SK-N-SH (cell line): ENCODE measurements around the gene FBLIM1. TPM values are rescaled to one million over a fixed set of nuclear protein-coding genes. Genes with fewer than 3 reads are reported as not detected.

ENCODE experiments used
- CTCF ChIA-PET: fragments of 300-600, 350-600 bp; formaldehyde crosslinking; extraction: SDS; loops from one replicate; lab custom pipeline; 2021; lab: Yijun Ruan, JAX
- POLR2A ChIA-PET: fragments of 350-600 bp; sonication (Branson Sonifier 250); formaldehyde crosslinking; extraction: SDS; loops from one replicate; lab custom pipeline; 2020; ENCODE audit warnings: antibody characterized with exemption, inconsistent platforms; lab: Yijun Ruan, JAX
- DNase-seq: peaks from one replicate; pipeline ENCODE4 v3.0.0; 2012
- H2AFZ ChIP-seq: fragments of 200-600 bp; sonication (generic); 2 replicates; pipeline ENCODE4 v1.8.1; 2016; ENCODE audit warnings: antibody characterized with exemption, mild to moderate bottlenecking, low read depth
- H3F3A ChIP-seq: fragments of 200-600 bp; sonication (generic); replicated peaks from 2 replicates; pipeline ENCODE3; 2016; ENCODE audit warnings: antibody characterized with exemption, mild to moderate bottlenecking; ENCODE audit not compliant: insufficient read depth
- H3K27ac ChIP-seq, 2 experiments: fragments of 200-500 bp in 1 of 2; fragments of 200-600 bp in 1 of 2; sonication (Bioruptor generic) in 1 of 2; sonication (generic), shearing (Covaris generic) in 1 of 2; 2 replicates each; pipeline versions ENCODE4 v1.5.1 to v1.6.1; 2014 to 2016; ENCODE audit warnings: low read depth in 2 of 2, inconsistent platforms in 1 of 2, low read length in 1 of 2, mild to moderate bottlenecking in 1 of 2, mixed read lengths in 1 of 2
- H3K27me3 ChIP-seq: fragments of 200-600 bp; sonication (generic), shearing (Covaris generic); 2 replicates; pipeline ENCODE4 v1.6.1; 2016; ENCODE audit warnings: mixed run types; ENCODE audit not compliant: insufficient read depth
- H3K36me3 ChIP-seq, 2 experiments: fragments of 200-500 bp in 1 of 2; fragments of 200-600 bp in 1 of 2; sonication (Bioruptor generic) in 1 of 2; sonication (generic) in 1 of 2; replicated peaks in 1 of 2; 2 replicates each; pipeline versions ENCODE3 to v1.5.1; 2014 to 2016; ENCODE audit warnings: low read length in 1 of 2, mild to moderate bottlenecking in 1 of 2; ENCODE audit not compliant: insufficient read depth in 2 of 2, control insufficient read depth in 1 of 2
- H3K4me1 ChIP-seq, 2 experiments: fragments of 200-500 bp in 1 of 2; fragments of 200-600 bp in 1 of 2; sonication (Bioruptor generic) in 1 of 2; sonication (generic), shearing (Covaris generic) in 1 of 2; 2 replicates each; pipeline versions ENCODE4 v1.5.1 to v1.6.1; 2014 to 2016; ENCODE audit warnings: low read depth in 1 of 2, low read length in 1 of 2, mixed run types in 1 of 2; ENCODE audit not compliant: insufficient read depth in 2 of 2, control insufficient read depth in 1 of 2
- H3K4me2 ChIP-seq: fragments of 200-600 bp; sonication (generic), shearing (Covaris generic); 2 replicates; pipeline ENCODE4 v1.6.1; 2017; ENCODE audit warnings: mixed run types
- H3K4me3 ChIP-seq, 2 experiments: fragments of 200-500 bp in 1 of 2; fragments of 200-600 bp in 1 of 2; sonication (Bioruptor generic) in 1 of 2; sonication (generic), shearing (Covaris generic) in 1 of 2; 2 replicates each; pipeline versions ENCODE4 v1.5.1 to v1.8.1; 2014 to 2016; ENCODE audit warnings: low read depth in 2 of 2, inconsistent platforms in 1 of 2, low read length in 1 of 2, mild to moderate bottlenecking in 1 of 2, mixed read lengths in 1 of 2, moderate library complexity in 1 of 2
- H3K79me2 ChIP-seq: fragments of 200-600 bp; sonication (generic); 2 replicates; pipeline ENCODE4 v1.8.1; 2017; ENCODE audit warnings: mild to moderate bottlenecking; ENCODE audit not compliant: insufficient read depth
- H3K9ac ChIP-seq: fragments of 200-600 bp; sonication (generic); 2 replicates; pipeline ENCODE4 v1.6.1; 2017; ENCODE audit warnings: mixed run types
- H3K9me2 ChIP-seq: fragments of 200-600 bp; sonication (generic); 2 replicates; pipeline ENCODE4 v1.6.1; 2017; ENCODE audit warnings: mixed run types
- H3K9me3 ChIP-seq: fragments of 200-600 bp; sonication (generic); 2 replicates; pipeline ENCODE4 v1.6.1; 2017; ENCODE audit warnings: mixed run types, mild to moderate bottlenecking, moderate library complexity
- H4K20me1 ChIP-seq: fragments of 200-600 bp; sonication (generic); 2 replicates; pipeline ENCODE4 v1.6.1; 2017; ENCODE audit warnings: mild to moderate bottlenecking, mixed run types; ENCODE audit not compliant: insufficient read depth
- CHD2 ChIP-seq: fragments of 150-350 bp; IDR thresholded peaks from 2 replicates; pipeline ENCODE4 v1.6.1; 2018; ENCODE audit warnings: low read length; ENCODE audit not compliant: partially characterized antibody
- CTCF ChIP-seq: fragments of 200-600 bp; sonication (generic); IDR thresholded peaks from 2 replicates; pipeline ENCODE4 v1.6.1; 2017; ENCODE audit warnings: antibody characterized with exemption, mild to moderate bottlenecking, moderate library complexity
- ELF1 ChIP-seq: IDR thresholded peaks from 2 replicates; pipeline ENCODE4 v1.4.0; 2012
- FOXJ3 ChIP-seq: sonication (generic); formaldehyde crosslinking; IDR thresholded peaks from 2 replicates; pipeline ENCODE4 v1.5.1; 2020; ENCODE audit warnings: mild to moderate bottlenecking, missing genetic modification reagents
- GABPA ChIP-seq: IDR thresholded peaks from 2 replicates; pipeline ENCODE4 v1.4.0; 2012; ENCODE audit warnings: low read depth, mild to moderate bottlenecking
- JUND ChIP-seq: IDR thresholded peaks from 2 replicates; pipeline ENCODE4 v1.4.0; 2012
- MAX ChIP-seq: IDR thresholded peaks from 2 replicates; pipeline ENCODE4 v1.4.0; 2012; ENCODE audit warnings: low read depth
- MEF2A ChIP-seq: IDR thresholded peaks from 2 replicates; pipeline ENCODE4 v1.4.0; 2012; ENCODE audit warnings: low read depth, borderline replicate concordance
- NFIC ChIP-seq: IDR thresholded peaks from 2 replicates; pipeline ENCODE4 v1.4.0; 2012; ENCODE audit warnings: borderline replicate concordance
- NRF1 ChIP-seq: IDR thresholded peaks from 2 replicates; pipeline ENCODE4 v1.6.1; 2012; ENCODE audit warnings: low read depth, mild to moderate bottlenecking, low read length
- PBX3 ChIP-seq: IDR thresholded peaks from 2 replicates; pipeline ENCODE4; 2012
- RAD21 ChIP-seq: IDR thresholded peaks from 2 replicates; pipeline ENCODE4 v1.6.1; 2012; ENCODE audit warnings: mild to moderate bottlenecking, low read length
- RCOR1 ChIP-seq: fragments of 150-350 bp; IDR thresholded peaks from 2 replicates; pipeline ENCODE4 v1.6.1; 2017; ENCODE audit warnings: antibody characterized with exemption, low read length
- REST ChIP-seq: IDR thresholded peaks from 2 replicates; pipeline ENCODE4 v1.6.1; 2012; ENCODE audit warnings: mild to moderate bottlenecking, low read depth, low read length, moderate library complexity
- SIN3A ChIP-seq: IDR thresholded peaks from 2 replicates; pipeline ENCODE4 v1.6.1; 2012; ENCODE audit warnings: low read depth, mild to moderate bottlenecking, low read length, moderate library complexity, borderline replicate concordance
- TCF12 ChIP-seq: IDR thresholded peaks from 2 replicates; pipeline ENCODE4 v1.4.0; 2012
- USF2 ChIP-seq: fragments of 150-350 bp; IDR thresholded peaks from 2 replicates; pipeline ENCODE4 v1.6.1; 2017; ENCODE audit warnings: antibody characterized with exemption, low read length, low read depth, borderline replicate concordance
- WGBS: methylation state at CpG from one replicate; pipeline ENCODE4 v1.1.6; 2017; ENCODE audit warnings: low lambda C conversion rate; 5-methylcytosine and 5-hydroxymethylcytosine counted together
- polyA plus RNA-seq, 3 experiments: library from polyadenylated mRNA; depleted of rRNA; stranded (reverse); fragments of >200 nt; gene quantifications; 2 replicates each; pipeline ENCODE4 v1.2.3, GENCODE V29; 2012

FBLIM1 gene
- polyA plus RNA-seq, 1 of the 3 experiments (the other 2 are of a cell fraction) = 89.8 TPM

GRCh38 chr1:15764890-15765289, 6.3 kb downstream of the FBLIM1 start:
- POLR2A ChIA-PET = no interaction called here
- no peak for DNase-seq
- H3K9me2 ChIP-seq = no peaks in the 10 kb centered on the region
- H3K36me3 ChIP-seq = peaks cover 22% of the 10 kb centered on the region in 2 experiments
- WGBS = 100% methylated on average over 1 of the region's 15 CpGs
- H3K9ac ChIP-seq = no peak overlapping the region
- no peak overlapping the region for H3K4me3 ChIP-seq
- H3K79me2 ChIP-seq = peaks cover 69% of the 10 kb centered on the region
- H3K4me1 ChIP-seq = peaks cover 15 to 18% of the 10 kb centered on the region in 2 experiments; a peak in 3 of 4 replicates
- no peaks in the 10 kb centered on the region for H3K27me3 ChIP-seq
- H4K20me1 ChIP-seq = peaks cover 34% of the 10 kb centered on the region
- peaks cover 23% of the 10 kb centered on the region for H3F3A ChIP-seq
- H3K9me3 ChIP-seq = no peaks in the 10 kb centered on the region
- no peak for TF ChIP-seq NFIC
- no peak for TF ChIP-seq TCF12
- TF ChIP-seq CHD2 = no peak
- TF ChIP-seq MEF2A = no peak
- no peak for TF ChIP-seq NRF1
- no peak for TF ChIP-seq USF2
- no peak for TF ChIP-seq ELF1
- no peak for TF ChIP-seq SIN3A
- no peak for TF ChIP-seq GABPA
- TF ChIP-seq PBX3 = no peak
- TF ChIP-seq RAD21 = no peak
- TF ChIP-seq JUND = no peak
- TF ChIP-seq FOXJ3 (CRISPR knock-in tag) = no peak
- no peak for TF ChIP-seq MAX
- no peak for TF ChIP-seq RCOR1
- no peak for TF ChIP-seq REST
- no peak for TF ChIP-seq CTCF
- TF ChIP-seq, all 33 proteins: peak for 0
- peak overlapping the region in 1 of 2 experiments; percentile 46; a peak in 2 of 4 replicates for H3K27ac ChIP-seq
- no peak overlapping the region for H3K4me2 ChIP-seq
- H2AFZ ChIP-seq = no peak overlapping the region
- CTCF ChIA-PET = interaction anchor here (2.3 kb wide), 1 partner anchor 230 kb away, joined by 8 read pairs; no protein-coding TSS in a partner anchor
